ENCODE measurements around the gene FBXO42. TPM values are rescaled to one million over a fixed set of nuclear protein-coding genes. Genes with fewer than 3 reads are reported as not detected.

Gene FBXO42
- total and polyA plus RNA-seq, 9 of the 15 experiments (the other 6 are each of a cell fraction or from before 2014, with no cell fraction given), result 7.2 to 24.8 (median 17.4) TPM

DNA sequence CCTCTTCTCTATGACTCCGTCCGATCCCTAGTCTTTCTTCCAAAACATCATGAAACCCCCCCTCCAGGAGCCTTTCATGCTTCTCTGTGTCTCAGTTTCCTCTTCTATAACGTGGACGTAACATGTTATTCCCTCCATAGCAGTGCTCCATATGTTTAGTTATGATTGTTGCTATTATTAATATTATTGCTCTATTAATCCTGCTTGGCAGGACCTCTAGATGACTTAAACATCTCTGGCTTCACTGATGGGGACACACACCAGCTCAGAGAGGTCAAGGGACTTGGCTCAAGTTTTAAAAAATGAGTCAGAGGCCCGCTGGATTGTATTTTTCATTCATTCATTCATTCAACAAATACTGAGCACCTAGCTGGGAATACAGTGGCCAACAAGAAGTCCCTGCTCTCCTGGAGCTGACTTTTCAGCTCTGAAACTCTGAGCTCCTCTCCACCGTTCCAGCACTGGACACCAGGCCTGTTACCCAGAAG is 114.9 kb downstream of the FBXO42 start (continued):
- TF ChIP-seq, protein P1, sequence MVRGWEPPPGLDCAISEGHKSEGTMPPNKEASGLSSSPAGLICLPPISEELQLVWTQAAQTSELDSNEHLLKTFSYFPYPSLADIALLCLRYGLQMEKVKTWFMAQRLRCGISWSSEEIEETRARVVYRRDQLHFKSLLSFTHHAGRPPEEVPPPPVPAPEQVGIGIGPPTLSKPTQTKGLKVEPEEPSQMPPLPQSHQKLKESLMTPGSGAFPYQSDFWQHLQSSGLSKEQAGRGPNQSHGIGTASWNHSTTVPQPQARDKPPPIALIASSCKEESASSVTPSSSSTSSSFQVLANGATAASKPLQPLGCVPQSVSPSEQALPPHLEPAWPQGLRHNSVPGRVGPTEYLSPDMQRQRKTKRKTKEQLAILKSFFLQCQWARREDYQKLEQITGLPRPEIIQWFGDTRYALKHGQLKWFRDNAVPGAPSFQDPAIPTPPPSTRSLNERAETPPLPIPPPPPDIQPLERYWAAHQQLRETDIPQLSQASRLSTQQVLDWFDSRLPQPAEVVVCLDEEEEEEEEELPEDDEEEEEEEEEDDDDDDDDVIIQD (CRISPR knock-in tag; IDR thresholded peaks at IDR 0.05), result no peak
- TF ChIP-seq ZNF75A (CRISPR knock-in tag; IDR thresholded peaks at IDR 0.05) (no peak), TAF9B (IDR thresholded peaks at IDR 0.05; ENCODE audit: partially characterized antibody) (no peak), SMAD4 (CRISPR knock-in tag; conservative IDR thresholded peaks at IDR 0.05) (no peak), HDAC8 (tag; IDR thresholded peaks at IDR 0.05) (no peak), NR4A1 (CRISPR knock-in tag; IDR thresholded peaks at IDR 0.05) (no peak), NR4A1 (tag; IDR thresholded peaks at IDR 0.05) (no peak), FOS (IDR thresholded peaks at IDR 0.05; ENCODE audit: extremely low read depth, insufficient read length) (no peak), NFE2 (IDR thresholded peaks at IDR 0.05; ENCODE audit: low read depth) (no peak), DDX20 (tag; IDR thresholded peaks at IDR 0.05; ENCODE audit: low read depth) (no peak), ZNF133 (CRISPR knock-in tag; IDR thresholded peaks at IDR 0.05) (no peak), MTA2 (IDR thresholded peaks at IDR 0.05; ENCODE audit: low read depth) (no peak), ZNF445 (CRISPR knock-in tag; IDR thresholded peaks at IDR 0.05; ENCODE audit: low read depth) (no peak), HCFC1 (IDR thresholded peaks at IDR 0.05; ENCODE audit: low read depth, low read length) (no peak), PTTG1 (tag; IDR thresholded peaks at IDR 0.05; ENCODE audit: low read depth) (no peak), SRSF7 (optimal IDR thresholded peaks at IDR 0.05; ENCODE audit: low read depth, low read length) (no peak), EP300 (IDR thresholded peaks at IDR 0.05; ENCODE audit: low read length) (no peak), ZNF717 (CRISPR knock-in tag; IDR thresholded peaks at IDR 0.05) (no peak), GTF2F1 (IDR thresholded peaks at IDR 0.05; ENCODE audit: low read depth, low read length) (no peak)
- TF ChIP-seq, protein P2, sequence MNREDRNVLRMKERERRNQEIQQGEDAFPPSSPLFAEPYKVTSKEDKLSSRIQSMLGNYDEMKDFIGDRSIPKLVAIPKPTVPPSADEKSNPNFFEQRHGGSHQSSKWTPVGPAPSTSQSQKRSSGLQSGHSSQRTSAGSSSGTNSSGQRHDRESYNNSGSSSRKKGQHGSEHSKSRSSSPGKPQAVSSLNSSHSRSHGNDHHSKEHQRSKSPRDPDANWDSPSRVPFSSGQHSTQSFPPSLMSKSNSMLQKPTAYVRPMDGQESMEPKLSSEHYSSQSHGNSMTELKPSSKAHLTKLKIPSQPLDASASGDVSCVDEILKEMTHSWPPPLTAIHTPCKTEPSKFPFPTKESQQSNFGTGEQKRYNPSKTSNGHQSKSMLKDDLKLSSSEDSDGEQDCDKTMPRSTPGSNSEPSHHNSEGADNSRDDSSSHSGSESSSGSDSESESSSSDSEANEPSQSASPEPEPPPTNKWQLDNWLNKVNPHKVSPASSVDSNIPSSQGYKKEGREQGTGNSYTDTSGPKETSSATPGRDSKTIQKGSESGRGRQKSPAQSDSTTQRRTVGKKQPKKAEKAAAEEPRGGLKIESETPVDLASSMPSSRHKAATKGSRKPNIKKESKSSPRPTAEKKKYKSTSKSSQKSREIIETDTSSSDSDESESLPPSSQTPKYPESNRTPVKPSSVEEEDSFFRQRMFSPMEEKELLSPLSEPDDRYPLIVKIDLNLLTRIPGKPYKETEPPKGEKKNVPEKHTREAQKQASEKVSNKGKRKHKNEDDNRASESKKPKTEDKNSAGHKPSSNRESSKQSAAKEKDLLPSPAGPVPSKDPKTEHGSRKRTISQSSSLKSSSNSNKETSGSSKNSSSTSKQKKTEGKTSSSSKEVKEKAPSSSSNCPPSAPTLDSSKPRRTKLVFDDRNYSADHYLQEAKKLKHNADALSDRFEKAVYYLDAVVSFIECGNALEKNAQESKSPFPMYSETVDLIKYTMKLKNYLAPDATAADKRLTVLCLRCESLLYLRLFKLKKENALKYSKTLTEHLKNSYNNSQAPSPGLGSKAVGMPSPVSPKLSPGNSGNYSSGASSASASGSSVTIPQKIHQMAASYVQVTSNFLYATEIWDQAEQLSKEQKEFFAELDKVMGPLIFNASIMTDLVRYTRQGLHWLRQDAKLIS (CRISPR knock-in tag; IDR thresholded peaks at IDR 0.05), result no peak
- TF ChIP-seq, protein P3, sequence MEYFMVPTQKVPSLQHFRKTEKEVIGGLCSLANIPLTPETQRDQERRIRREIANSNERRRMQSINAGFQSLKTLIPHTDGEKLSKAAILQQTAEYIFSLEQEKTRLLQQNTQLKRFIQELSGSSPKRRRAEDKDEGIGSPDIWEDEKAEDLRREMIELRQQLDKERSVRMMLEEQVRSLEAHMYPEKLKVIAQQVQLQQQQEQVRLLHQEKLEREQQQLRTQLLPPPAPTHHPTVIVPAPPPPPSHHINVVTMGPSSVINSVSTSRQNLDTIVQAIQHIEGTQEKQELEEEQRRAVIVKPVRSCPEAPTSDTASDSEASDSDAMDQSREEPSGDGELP (CRISPR knock-in tag; IDR thresholded peaks at IDR 0.05; ENCODE audit: borderline replicate concordance), result no peak
- TF ChIP-seq, protein P4, sequence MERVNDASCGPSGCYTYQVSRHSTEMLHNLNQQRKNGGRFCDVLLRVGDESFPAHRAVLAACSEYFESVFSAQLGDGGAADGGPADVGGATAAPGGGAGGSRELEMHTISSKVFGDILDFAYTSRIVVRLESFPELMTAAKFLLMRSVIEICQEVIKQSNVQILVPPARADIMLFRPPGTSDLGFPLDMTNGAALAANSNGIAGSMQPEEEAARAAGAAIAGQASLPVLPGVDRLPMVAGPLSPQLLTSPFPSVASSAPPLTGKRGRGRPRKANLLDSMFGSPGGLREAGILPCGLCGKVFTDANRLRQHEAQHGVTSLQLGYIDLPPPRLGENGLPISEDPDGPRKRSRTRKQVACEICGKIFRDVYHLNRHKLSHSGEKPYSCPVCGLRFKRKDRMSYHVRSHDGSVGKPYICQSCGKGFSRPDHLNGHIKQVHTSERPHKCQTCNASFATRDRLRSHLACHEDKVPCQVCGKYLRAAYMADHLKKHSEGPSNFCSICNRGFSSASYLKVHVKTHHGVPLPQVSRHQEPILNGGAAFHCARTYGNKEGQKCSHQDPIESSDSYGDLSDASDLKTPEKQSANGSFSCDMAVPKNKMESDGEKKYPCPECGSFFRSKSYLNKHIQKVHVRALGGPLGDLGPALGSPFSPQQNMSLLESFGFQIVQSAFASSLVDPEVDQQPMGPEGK (CRISPR knock-in tag; IDR thresholded peaks at IDR 0.05; ENCODE audit: borderline replicate concordance), result no peak
- TF ChIP-seq, protein P5, sequence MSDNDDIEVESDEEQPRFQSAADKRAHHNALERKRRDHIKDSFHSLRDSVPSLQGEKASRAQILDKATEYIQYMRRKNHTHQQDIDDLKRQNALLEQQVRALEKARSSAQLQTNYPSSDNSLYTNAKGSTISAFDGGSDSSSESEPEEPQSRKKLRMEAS (CRISPR knock-in tag; IDR thresholded peaks at IDR 0.05), result no peak

Data from K562 (cell line).